HG02840 (cell line): ENCODE results near the gene ERCC6.

Experiments
- ATAC-seq: cut with Tn5 transposase; IDR thresholded peaks from one replicate; pipeline ENCODE4 v1.9.1; 2021; ENCODE audit warnings: mild to moderate bottlenecking, moderate library complexity, moderate number of reproducible peaks; ENCODE audit not compliant: unreplicated experiment, low FRiP score

Gene ERCC6

GRCh38 chr10:49465736-49466135 is 73.2 kb downstream of the ERCC6 start:
- no peak for ATAC-seq
